Jurkat, Clone E6-1 (cell line): ENCODE results near the gene BOLA1.
"Not testable (repeated sequence)": the region's sequence is repeated elsewhere in the genome, so short reads cannot be mapped to it uniquely, and the experiment has no call there.

Experiments used
- DNase-seq: peaks from one replicate; pipeline ENCODE4 v3.0.0-alpha.2; 2011; ENCODE audit warnings: low read depth, low spot score
- H3K4me3 ChIP-seq: 2 replicates; pipeline ENCODE4 v1.5.1; 2011; ENCODE audit warnings: mild to moderate bottlenecking, low read length, control low read depth, moderate library complexity

BOLA1 gene

DNA sequence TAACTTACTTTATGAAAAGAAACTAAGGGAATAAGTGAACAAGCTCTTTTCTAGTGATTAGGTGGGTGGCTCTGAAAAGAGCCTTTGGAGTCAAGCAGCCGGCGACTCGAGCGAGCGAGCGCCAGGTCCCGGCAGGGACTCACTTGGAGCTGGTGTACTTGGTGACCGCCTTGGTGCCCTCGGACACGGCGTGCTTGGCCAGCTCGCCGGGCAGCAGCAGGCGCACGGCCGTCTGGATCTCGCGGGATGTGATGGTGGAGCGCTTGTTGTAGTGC is 13.3 kb upstream of the BOLA1 start:
- DNase-seq = peak; percentile 25
- H3K4me3 ChIP-seq = peak overlapping the region; percentile 65

DNA sequence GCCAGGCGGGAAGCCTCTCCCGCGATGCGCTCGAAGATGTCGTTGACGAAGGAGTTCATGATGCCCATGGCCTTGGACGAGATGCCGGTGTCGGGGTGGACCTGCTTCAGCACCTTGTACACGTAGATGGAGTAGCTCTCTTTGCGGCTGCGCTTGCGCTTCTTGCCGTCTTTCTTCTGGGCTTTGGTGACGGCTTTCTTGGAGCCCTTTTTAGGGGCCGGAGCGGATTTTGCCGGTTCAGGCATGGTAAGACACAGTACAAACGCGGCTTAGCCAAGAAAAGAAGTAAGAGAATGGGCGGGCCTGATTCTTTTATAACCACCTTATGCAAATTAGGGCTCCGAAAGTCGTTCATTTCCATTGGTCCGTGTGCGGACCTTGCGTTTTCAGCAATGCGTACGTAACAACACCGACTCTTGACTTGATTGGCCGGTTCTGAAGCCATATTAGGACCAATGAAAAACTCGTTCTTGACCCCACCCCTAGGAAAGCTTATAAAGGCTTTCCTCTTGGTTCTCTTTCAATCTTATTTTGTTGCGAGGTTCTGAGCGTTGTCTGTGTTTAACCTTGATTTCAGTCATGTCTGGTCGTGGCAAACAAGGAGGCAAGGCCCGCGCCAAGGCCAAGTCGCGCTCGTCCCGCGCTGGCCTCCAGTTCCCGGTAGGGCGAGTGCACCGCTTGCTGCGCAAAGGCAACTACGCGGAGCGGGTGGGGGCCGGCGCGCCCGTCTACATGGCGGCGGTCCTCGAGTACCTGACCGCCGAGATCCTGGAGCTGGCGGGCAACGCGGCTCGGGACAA is 12.8 kb upstream of the BOLA1 start:
- H3K4me3 ChIP-seq = peak overlapping the region; percentile 66
- DNase-seq = peak; percentile 100

DNA sequence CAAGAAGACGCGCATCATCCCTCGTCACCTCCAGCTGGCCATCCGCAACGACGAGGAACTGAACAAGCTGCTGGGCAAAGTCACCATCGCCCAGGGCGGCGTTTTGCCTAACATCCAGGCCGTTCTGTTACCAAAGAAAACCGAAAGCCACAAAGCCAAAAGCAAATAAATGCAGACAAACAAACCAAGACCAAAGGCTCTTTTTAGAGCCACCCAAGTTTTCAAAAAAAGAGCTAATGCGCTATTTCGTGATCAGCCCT is 12.2 kb upstream of the BOLA1 start:
- peak overlapping the region; percentile 66 for H3K4me3 ChIP-seq

DNA sequence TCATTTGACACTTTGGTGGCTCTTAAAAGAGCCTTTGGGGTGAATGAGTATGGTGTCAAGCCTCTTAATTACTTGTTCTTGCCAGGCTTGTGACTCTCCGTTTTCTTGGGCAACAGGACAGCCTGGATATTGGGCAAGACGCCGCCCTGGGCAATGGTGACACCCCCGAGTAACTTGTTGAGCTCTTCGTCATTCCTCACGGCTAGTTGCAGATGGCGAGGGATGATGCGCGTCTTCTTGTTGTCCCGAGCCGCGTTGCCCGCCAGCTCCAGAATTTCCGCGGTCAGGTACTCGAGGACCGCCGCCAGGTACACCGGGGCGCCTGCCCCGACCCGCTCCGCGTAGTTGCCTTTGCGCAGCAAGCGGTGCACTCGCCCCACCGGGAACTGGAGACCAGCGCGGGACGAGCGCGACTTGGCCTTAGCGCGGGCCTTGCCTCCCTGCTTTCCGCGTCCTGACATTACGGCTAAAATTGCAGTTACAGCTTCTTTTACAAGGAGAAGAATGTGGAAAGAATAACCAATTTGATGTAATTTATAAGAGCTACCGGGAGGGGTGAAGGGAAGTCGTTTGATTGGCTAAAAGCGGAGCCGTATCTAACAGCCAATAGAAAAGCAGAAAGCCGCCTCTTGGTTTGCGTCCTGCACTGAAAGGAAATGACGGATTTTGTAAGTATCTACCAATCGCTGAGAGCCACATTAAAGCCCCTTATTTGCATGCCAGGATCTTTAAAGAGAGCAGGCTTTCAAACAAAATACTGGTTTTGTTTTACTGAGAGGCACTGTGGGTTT is 11.7 kb upstream of the BOLA1 start:
- DNase-seq = peak; percentile 99
- peak overlapping the region; percentile 66 for H3K4me3 ChIP-seq

More for the DNA sequence above, 12.2 kb upstream of the BOLA1 start:
- not testable (repeated sequence) for DNase-seq

DNA sequence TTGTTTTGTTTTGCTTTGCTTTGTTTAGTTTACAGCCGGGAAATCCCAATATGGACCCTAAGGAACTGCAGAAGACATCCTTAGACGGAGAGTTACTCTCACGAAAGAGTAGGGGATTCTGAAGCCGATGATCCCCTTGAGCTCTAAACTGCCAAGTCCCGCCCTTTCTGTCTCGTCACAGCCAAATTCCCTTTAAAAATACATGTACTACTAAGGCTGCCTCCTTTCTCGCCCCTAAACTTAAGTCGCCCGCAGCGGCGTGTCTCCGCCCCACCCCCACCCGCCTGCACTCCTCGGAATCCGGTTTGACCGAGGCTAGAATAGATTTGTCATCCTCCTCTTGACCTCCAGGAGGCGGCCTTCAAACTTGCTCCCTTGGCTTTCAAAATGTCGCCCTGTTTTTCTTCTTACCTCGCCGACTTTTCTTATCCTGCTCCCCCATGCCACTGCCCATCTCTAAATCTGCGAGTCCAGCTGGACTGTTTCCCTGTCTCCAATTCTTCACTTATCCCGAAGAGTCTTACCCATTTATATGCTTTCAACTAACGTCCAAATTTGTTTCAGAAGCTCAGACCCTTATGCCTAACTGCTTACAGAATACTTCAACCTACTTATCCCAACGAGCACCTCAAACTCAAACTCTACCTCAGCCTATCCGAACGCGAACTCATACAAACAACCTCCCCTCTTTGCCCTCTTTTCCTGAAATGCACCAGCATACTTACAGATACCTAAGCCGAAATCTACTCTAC is 10.9 kb upstream of the BOLA1 start:
- peak; percentile 95 for DNase-seq

DNA sequence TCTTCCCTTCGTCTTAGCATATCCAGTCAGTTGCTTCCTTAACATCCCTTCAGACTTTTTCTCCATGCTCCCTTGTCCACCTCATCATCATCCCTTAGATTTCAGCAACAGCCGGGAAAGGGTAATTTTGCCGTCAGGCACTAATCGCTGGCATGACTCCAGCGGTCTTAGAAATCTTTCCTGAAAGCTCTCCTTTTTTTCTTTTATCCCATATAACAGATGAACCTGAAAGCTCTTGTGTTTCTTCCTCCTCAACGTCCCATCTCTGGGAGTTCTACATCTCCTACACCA is 10.4 kb upstream of the BOLA1 start:
- DNase-seq = no peak
- peak overlapping the region; percentile 66 for H3K4me3 ChIP-seq

More for the DNA sequence above, 10.9 kb upstream of the BOLA1 start:
- peak overlapping the region; percentile 66 for H3K4me3 ChIP-seq

DNA sequence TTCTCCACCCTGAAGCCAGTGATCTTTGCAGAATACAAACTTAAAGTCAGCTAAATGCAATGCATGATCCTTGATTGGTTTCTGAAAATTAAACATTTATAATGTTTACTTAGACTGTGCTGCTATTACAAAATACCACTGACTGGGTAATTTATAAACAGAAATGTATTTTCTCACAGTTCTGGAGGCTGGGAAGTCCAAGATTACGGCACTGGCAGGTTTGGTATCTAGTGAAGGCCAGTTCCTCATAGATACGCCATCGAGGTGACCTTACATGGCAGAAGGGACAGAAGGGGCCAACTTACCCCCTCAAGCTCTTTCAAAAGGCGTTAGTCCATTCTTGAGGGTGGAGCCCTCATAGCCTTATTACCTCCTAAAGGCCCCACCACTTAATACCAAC is 2.8 kb upstream of the BOLA1 start:
- DNase-seq = no peak
- H3K4me3 ChIP-seq = no peak overlapping the region

DNA sequence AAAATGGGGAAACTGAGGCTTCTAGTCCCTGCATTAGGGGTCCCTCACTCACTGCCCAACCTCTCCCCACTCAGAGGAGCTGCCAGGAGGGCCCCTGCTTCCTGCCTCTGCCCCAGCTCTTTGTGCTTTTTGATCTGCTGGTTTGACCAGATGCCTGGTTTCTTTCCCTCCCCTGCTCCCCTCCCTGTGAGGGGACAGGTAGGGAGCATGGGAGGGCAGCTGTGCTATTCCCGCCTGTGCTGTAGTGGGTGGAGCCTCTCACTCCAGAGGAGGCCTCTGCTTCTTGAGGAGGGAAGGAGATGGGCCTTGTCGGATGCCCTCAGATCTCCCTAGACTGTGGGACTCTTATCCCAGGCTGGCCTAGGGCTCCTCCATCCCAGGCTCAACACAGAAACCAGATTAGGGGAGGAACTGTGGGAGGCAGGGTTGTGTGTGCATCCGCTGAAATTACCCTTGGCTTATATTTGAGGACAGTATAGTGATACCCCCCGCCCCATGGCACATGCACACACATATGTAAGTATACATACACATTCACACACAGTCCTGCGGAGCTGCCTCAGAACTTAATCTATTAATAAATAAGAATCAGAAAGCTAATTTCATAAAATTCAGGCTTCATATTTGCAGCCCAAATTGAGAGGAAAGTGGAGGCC is 4.6 kb downstream of the BOLA1 start:
- no peak for DNase-seq
- no peak overlapping the region for H3K4me3 ChIP-seq

DNA sequence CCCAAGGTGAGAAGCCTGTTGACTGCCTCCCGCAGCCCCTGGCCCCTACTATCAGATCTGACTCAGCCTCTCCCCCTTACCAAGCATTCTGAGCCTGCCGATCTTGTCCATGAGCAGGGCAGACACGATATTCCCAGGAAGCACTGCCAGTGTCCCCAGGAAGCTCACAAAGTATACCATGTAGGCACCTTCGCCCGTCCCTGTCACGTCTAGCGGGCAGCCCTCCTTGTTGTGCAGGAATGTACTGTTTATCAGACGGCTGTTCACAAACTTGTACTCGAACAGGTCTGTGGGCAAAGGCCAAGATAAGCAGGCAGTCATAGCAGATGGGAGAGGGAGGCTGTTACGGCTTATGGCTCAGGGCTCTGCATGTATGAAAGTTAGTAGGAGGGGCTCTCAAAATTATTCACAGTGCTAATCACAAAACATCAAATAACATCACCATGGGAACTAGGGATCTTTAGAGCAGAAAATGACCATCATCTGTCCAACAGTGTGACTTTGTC is 7.3 kb downstream of the BOLA1 start:
- no peak for DNase-seq
- no peak overlapping the region for H3K4me3 ChIP-seq

DNA sequence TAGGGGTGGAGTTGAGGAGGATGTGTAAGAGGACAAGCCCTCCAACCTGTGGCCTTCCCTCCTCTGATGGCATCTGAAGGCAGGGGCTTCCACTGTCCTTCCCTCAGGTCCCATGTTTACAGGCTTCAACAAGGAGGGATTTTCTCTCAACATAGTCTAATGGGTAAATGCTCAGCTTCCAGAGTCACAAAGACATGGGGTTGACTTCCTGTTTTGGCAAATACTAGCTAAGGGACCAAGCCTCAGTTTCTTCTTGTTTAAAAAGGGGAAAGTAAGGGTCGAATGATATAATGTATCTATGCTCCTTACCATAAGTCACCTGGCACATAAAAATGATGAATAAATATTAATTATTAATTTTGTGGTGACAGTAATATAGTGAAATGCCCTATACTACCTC is 15.2 kb downstream of the BOLA1 start:
- H3K4me3 ChIP-seq = no peak overlapping the region
- no peak for DNase-seq

DNA sequence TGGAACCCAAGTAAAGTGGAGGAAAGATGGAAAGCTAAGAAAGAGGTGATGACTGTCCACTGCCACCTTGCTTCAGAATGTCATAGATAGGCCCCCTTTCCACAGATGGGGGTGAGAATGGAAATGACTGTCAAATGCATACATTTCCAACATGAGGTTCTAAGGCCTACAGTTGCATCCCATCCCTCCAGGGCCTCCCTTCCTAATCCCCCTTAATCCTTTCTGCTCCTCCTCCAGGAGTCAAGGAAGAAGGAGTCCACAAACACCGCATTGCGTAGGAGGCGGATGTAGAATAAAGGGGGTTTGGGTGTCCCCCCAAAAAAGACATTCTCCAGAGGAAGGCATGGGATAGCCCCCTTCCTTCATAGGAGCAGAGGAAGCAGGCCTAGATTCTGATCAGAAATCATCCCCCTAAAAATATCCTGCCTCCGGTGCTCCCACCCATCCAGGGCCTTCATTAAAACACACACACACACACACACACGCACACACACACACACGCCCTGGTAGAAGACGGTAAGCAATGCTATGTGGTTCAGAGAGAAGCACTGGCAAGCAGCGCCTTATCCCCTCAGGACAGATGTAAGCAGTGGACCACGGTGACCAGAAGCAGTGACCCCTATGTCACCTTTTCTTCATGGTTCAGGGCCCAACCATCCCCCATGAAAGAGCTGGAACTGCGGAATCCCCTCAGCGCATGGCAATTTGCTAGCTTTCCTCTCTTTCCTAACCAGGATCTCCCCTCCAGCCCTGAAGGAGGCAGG is 16.2 kb downstream of the BOLA1 start:
- no peak overlapping the region for H3K4me3 ChIP-seq
- no peak for DNase-seq

DNA sequence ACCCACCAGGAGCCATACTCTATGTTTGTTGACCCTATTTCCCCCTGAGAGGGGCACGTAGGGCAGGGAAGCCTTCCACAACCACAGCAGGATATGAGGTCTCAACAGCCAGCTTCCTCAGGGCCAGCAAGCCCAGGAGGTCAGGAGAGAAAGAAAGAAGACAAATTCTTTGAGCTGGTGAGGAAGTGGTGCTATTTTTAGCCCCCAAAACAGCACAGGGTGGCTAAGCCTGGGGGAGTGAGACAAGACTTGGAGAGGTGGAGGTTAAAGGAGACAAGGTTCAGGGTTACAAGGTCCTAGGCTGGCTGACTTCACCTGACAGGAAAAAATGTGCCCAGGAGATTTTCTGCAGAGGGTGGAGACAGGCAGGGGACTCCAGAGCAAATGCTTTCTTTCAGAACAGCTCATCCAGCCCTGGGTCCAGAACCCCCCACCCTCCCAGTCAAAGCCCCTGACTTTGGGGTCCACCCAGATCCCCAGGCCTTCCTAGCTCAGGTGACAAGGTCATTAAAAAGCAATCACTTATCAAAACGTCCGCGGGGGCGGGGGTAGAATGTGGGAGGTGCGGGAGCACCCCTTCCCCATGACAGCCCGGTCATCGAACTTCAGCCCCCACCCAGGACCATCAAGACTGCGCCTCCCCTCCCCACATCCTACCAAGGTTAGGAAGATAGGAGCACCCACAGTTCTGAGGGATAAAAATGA is 17.0 kb downstream of the BOLA1 start:
- peak overlapping the region; percentile 86 for H3K4me3 ChIP-seq
- no peak for DNase-seq

DNA sequence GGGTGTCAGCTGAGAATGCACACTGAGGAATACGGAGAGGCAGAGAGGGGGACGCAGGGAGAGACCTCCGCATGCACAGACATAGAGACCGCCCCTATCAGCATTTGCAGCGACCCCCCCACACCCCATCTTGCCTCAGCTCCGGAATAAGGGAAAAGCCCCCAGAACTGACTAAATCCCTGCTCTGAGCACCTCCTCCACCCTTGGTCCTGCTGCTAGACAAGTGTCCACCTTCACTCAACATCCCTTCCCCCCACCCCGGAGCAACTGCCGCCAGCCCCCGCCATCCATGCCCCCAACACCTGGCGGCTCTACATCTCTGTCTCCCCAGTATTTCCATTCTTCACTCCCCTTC is 17.5 kb downstream of the BOLA1 start:
- DNase-seq = no peak
- H3K4me3 ChIP-seq = peak overlapping the region; percentile 86

DNA sequence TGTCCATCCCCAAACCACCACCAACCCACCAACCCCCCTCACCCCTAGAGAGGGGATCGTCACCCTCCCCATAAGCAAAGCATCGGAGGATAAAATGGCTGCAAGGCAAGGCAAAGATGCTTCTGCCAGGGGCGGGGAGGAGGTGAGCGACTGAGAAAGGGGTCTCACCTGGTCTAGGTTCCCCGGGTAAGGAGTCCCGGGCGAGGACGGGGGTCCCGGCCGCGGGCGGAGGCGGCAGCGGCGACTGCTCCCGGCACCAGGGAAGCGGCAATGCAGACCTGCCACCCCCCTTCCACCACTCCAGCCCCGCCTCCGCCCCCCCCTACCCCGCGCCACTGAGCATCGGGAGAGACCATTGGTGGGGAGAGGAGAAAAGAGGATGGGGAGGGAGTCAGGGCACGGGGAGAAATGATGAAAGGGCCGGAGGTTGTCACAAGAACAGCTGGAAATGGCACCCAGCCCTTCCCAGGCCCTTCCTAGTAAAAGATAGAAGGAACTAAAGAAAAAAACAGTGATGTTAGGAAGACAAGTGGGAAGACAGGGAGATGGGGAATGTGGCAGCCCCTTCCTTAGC is 18.3 kb downstream of the BOLA1 start, which contains the start of gene SV2A:
SV2A (minus strand) TSS at position 274 of the 574 bp plus-strand sequence. CDS start 4,004 bp downstream, outside the sequence.
- peak; percentile 59 for DNase-seq
- peak within 1 kb of the TSS; percentile 86 for H3K4me3 ChIP-seq

DNA sequence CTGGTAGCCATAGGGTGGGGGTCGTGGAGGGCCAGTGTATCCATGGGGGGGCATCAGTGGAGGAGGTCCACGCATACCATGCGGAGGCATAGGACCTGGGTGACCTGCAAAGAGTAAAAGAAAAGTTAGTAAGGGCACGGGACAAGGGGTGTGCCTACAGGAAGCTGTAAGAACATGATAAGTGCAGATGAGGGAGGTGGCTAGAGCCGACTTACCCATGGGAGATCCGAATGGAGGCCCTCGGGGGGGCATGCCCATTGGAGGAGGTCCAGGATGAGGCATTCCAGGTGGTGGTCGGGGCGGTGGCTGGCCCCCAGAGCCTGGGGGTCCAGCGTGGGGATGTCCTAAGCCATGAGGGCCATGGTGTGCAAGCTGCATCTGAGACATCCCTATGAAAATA is 24.3 kb downstream of the BOLA1 start:
- no peak overlapping the region for H3K4me3 ChIP-seq
- no peak for DNase-seq

DNA sequence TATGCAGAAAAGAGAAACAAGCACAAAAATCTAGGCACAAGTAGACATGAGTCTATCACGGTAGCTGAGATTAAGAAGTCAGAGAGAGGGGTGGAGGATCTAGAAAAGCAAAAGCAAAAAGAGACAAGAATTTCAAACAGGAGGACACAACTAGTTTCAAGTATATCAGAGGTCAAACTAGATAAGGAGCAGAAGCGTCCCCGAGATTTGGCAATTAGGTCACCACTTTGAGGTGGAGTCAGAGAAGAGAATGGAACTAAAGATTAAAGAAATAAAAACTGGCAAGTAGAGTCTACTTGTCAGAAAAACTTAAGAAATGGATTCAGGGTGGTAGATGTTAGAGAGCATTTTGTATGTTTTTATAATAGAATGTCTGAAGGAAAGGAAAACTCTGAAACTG is 26.0 kb downstream of the BOLA1 start:
- DNase-seq = no peak
- no peak overlapping the region for H3K4me3 ChIP-seq

DNA sequence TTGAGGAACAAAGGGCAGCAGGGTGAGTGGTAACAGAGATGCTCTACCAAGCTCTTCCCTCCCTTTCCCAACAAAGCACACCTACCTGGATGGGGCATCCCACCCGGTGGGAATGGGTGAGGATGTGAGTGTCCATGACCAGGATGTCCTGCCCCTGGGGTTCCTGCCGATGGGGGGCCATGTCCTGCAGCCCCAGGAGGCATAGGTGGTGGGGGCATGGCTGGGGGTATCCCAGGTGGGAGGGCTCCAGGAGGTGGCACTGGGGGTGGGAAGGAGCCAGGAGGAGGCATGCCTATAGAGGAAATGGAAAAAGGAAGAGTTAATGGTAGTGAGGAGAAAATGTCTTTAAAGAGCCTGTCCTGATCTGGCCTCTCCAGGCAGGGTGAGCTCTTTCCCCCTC is 26.4 kb downstream of the BOLA1 start:
- H3K4me3 ChIP-seq = 0 out of 2 replicates have a peak overlapping the region, but pooled peaks have one; percentile 95
- DNase-seq = no peak

DNA sequence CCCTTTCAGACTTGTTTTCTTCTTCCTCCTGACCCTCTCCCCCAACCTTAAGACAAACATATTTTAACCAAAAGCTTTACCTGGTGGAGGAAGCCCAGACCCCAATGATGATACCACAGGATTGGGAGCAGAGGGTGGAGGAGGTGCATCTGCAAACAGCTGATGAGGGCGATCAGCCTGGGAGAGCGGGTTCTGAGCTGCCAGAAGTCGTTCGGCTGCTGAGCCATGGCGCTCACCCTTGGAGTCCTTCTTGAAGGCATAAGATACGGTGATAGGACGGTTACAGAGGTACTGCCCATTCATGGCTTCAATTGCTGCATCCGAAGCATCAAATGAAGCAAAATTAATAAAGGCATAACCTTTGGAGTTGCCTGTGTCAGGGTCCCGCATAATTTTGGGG is 26.9 kb downstream of the BOLA1 start:
- no peak for DNase-seq
- H3K4me3 ChIP-seq = peak overlapping the region; percentile 95
